Activated CD8-positive, alpha-beta T cell treated with anti-CD3 and anti-CD28 coated beads for 36 hours (primary cell): Measurements from ENCODE around the gene KRT79. TPM values are rescaled to one million over a fixed set of nuclear protein-coding genes. Genes with fewer than 3 reads are reported as not detected.

Experiments used
- ATAC-seq: fragments of 200-7000 bp; cut with Tn5 transposase; one replicate; pipeline ENCODE4 v1.10.0; 2021; ENCODE audit warnings: mild to moderate bottlenecking, moderate library complexity
- CTCF ChIA-PET: fragments of 350-600 bp; sonication (Branson Sonifier 250); formaldehyde crosslinking; loops from one replicate; lab custom pipeline; 2021; ENCODE audit warnings: antibody characterized with exemption; lab: Charles Lee
- POLR2A ChIA-PET: fragments of 350-600 bp; sonication (Branson Sonifier 250); formaldehyde crosslinking; loops from one replicate; lab custom pipeline; 2021; ENCODE audit warnings: antibody characterized with exemption; lab: Charles Lee
- DNase-seq: peaks from one replicate; pipeline ENCODE4 v3.0.0-alpha.2; 2020
- H3K27ac Mint-ChIP-seq: one replicate; pipeline ENCODE4 v1.8.0; 2021; ENCODE audit warnings: mild to moderate bottlenecking, mixed read lengths
- H3K27me3 Mint-ChIP-seq: one replicate; pipeline ENCODE4 v1.8.0; 2021; ENCODE audit warnings: mixed read lengths
- H3K36me3 Mint-ChIP-seq: one replicate; pipeline ENCODE4 v1.8.0; 2021; ENCODE audit warnings: low read depth, mixed read lengths
- H3K4me1 Mint-ChIP-seq: one replicate; pipeline ENCODE4 v1.8.0; 2021; ENCODE audit warnings: low read depth, mixed read lengths
- H3K4me3 Mint-ChIP-seq: one replicate; pipeline ENCODE4 v1.8.0; 2021; ENCODE audit warnings: mild to moderate bottlenecking, moderate library complexity, mixed read lengths
- H3K9me3 Mint-ChIP-seq: one replicate; pipeline ENCODE4 v1.8.0; 2021; ENCODE audit warnings: mixed read lengths
- intact Hi-C: fragments of 100-400 bp; cut with micrococcal nuclease; formaldehyde crosslinking; loops from one replicate; pipeline ENCODE4 v1.10.0; 2022
- total RNA-seq, 2 experiments: library from RNA; stranded (reverse); gene quantifications; one replicate each; pipeline ENCODE4 v1.2.3, GENCODE V29; 2021
- TF ChIP-seq, protein P1 (sequence below): fragments of 200-600 bp; IDR thresholded peaks from one replicate; pipeline ENCODE4 v1.8.0; 2022; ENCODE audit warnings: antibody characterized with exemption, mild to moderate bottlenecking

KRT79 gene
- total RNA-seq, 2 experiments from 2014 or later: 0.87 to 1.6 TPM

DNA sequence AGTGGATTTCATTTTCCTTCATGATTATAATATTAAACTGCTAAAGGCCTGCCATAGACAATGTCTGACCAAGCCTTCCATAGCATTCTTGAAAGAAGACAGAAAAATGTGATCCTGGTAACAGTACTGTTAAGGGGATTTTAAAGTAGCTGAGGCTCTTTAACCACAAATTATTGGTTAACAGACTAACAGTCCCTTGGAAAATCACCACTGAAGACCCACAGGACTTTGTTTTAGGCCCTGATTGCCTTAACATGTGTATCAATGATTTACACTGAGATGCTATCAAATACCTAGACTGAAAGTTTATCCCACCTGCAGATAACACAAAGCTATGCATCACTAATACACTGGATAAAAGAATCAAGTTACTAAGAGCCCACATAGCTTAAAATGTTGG, 6.0 kb downstream of the KRT79 start:
- Mint-ChIP-seq H3K4me1 (peaks cover 13% of the 10 kb centered on the region), H3K9me3 (no peaks in the 10 kb centered on the region), H3K36me3 (no peaks in the 10 kb centered on the region), H3K4me3 (no peak overlapping the region), H3K27ac (no peak overlapping the region), H3K27me3 (no peaks in the 10 kb centered on the region)
- ChIA-PET CTCF (interaction anchor here (0.6 to 1.0 kb wide), 2 partner anchors 52 to 244 kb away, joined by 3 read pairs; no protein-coding TSS in a partner anchor), POLR2A (no interaction called here)
- DNase-seq (no peak), ATAC-seq (no peak)
- intact Hi-C loops: no loop called here
- TF ChIP-seq, protein P1, sequence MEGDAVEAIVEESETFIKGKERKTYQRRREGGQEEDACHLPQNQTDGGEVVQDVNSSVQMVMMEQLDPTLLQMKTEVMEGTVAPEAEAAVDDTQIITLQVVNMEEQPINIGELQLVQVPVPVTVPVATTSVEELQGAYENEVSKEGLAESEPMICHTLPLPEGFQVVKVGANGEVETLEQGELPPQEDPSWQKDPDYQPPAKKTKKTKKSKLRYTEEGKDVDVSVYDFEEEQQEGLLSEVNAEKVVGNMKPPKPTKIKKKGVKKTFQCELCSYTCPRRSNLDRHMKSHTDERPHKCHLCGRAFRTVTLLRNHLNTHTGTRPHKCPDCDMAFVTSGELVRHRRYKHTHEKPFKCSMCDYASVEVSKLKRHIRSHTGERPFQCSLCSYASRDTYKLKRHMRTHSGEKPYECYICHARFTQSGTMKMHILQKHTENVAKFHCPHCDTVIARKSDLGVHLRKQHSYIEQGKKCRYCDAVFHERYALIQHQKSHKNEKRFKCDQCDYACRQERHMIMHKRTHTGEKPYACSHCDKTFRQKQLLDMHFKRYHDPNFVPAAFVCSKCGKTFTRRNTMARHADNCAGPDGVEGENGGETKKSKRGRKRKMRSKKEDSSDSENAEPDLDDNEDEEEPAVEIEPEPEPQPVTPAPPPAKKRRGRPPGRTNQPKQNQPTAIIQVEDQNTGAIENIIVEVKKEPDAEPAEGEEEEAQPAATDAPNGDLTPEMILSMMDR: no peak

DNA sequence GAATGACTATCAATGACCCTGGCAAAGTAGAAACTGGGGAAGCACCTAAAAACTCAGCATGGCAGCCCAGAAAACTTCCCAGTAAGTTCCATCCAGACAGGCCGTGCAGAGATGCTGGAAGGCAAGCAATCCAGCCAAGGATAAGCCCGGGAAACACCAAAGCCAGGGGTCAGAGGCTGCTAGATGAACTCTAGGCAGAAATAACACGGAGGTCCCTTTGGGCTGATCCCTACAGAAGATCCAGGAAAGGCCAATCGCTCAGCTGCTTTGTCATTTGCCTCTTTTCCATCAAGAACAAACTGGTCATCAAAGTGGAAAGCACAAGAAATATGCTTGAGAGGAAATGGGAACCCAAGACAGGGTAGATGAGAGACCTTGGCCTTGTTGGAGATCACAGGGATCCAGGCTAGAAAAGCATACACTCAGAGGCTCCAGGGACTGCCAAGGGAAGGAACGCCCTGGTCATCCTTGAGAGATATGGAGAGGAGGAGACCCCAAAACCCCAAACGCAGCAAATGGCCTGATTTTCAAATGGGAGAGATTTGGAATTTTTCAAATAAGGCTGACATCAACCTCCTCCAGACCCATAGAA, 6.5 kb downstream of the KRT79 start:
- H3K4me1 Mint-ChIP-seq: peaks cover 13% of the 10 kb centered on the region
- intact Hi-C loops: no loop called here
- H3K36me3 Mint-ChIP-seq: no peaks in the 10 kb centered on the region
- H3K27ac Mint-ChIP-seq: no peak overlapping the region
- no peaks in the 10 kb centered on the region for H3K27me3 Mint-ChIP-seq
- no peak overlapping the region for H3K4me3 Mint-ChIP-seq
- no peak for DNase-seq
- CTCF ChIA-PET: interaction anchor here (0.6 kb wide), 1 partner anchor 244 kb away, joined by 3 read pairs; no protein-coding TSS in a partner anchor
- H3K9me3 Mint-ChIP-seq: no peaks in the 10 kb centered on the region
- ATAC-seq: no peak
- POLR2A ChIA-PET: no interaction called here
- TF ChIP-seq, protein P1: no peak

DNA sequence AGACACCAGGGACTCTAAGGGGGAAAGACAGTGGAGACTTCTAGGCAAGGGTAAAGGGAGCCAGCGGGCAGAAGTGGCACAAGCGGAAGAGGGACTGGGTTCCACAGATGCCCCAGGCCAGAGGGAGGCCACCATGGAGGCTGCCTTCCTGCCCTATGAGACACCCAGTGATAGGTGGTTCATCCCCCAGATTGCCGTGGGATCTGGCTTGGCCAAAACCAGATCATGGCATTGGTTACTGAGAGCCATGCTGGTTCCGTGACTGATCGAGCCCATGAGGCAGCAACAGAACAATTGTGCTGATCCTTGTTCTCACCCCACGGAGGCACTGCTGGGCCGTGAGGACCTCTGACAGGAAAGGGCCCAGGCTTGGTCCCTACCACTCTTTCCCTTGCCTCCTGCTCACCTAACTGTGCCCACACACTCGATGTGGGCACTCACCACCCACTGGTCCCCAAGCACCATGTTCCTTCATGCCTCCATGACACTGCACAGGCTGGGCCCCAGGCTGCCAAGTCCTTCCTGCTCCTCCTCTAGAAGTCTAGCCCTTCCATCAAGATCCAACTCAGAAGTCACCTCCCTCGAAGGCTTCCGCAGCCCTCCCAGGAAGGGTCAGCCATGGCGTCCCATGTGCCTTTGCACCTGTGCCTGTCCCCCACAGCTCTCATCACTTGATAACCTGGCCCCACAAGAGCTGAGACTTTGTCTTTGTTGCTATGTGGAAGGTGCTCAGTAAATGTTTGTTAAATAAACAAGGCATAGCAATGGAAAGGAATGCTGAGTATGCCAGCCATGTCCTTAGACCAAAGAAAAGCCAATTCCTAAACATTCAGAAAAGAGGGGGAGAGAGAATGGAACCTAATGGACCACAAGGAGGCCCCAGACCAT, 7.3 kb downstream of the KRT79 start:
- no peak for ATAC-seq
- TF ChIP-seq, protein P1: no peak
- H3K9me3 Mint-ChIP-seq: no peaks in the 10 kb centered on the region
- H3K4me1 Mint-ChIP-seq: peaks cover 13% of the 10 kb centered on the region
- ChIA-PET CTCF (no interaction called here), POLR2A (no interaction called here)
- no peaks in the 10 kb centered on the region for H3K36me3 Mint-ChIP-seq
- no peaks in the 10 kb centered on the region for H3K27me3 Mint-ChIP-seq
- intact Hi-C loops: no loop called here
- DNase-seq: no peak
- no peak overlapping the region for H3K4me3 Mint-ChIP-seq
- no peak overlapping the region for H3K27ac Mint-ChIP-seq

DNA sequence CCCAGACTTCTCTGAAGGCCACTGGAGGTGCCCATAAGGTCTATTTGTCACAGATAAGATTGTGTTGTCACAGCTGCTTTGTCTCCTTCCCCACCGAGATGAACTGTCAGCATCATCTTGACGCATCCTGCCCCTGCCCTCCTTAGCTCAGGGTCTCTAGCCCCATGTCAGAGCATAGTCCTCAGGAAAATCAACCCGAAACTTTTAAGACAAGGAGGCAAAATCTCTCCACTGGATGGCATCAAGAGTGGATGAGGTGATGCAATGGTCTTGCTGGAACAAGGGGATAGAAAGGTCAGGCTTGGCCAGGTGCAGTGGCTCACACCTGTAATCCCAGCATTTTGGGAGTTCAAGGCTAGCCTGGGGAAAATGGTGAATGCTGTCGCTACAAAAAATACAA, 8.2 kb downstream of the KRT79 start:
- ChIA-PET CTCF (interaction anchor here (1.3 kb wide), 1 partner anchor 54 kb away, joined by 3 read pairs; no protein-coding TSS in a partner anchor), POLR2A (no interaction called here)
- TF ChIP-seq, protein P1: no peak
- H3K36me3 Mint-ChIP-seq: no peaks in the 10 kb centered on the region
- H3K27ac Mint-ChIP-seq: no peak overlapping the region
- ATAC-seq (no peak), DNase-seq (no peak)
- H3K27me3 Mint-ChIP-seq: no peaks in the 10 kb centered on the region
- H3K9me3 Mint-ChIP-seq: no peaks in the 10 kb centered on the region
- peaks cover 13% of the 10 kb centered on the region for H3K4me1 Mint-ChIP-seq
- intact Hi-C loops: no loop called here
- H3K4me3 Mint-ChIP-seq: no peak overlapping the region
